Activated naive CD4-positive, alpha-beta T cell treated with anti-CD3 and anti-CD28 coated beads, Interleukin-2, amount 50 U/mL, for 24 hours (primary cell): Measurements from ENCODE around the gene NUP153.
"Not testable (repeated sequence)": the region's sequence is repeated elsewhere in the genome, so short reads cannot be mapped to it uniquely, and the experiment has no call there.

Experiments
- H3K27ac Mint-ChIP-seq: one replicate; pipeline ENCODE4 v1.8.0; 2021; ENCODE audit warnings: mild to moderate bottlenecking, mixed read lengths
- H3K27me3 Mint-ChIP-seq: one replicate; pipeline ENCODE4 v1.8.0; 2021; ENCODE audit warnings: mixed read lengths
- H3K36me3 Mint-ChIP-seq: one replicate; pipeline ENCODE4 v1.8.0; 2021; ENCODE audit warnings: mixed read lengths
- H3K4me1 Mint-ChIP-seq: one replicate; pipeline ENCODE4 v1.8.0; 2021; ENCODE audit warnings: mixed read lengths
- H3K4me3 Mint-ChIP-seq: one replicate; pipeline ENCODE4 v1.8.0; 2021; ENCODE audit warnings: mild to moderate bottlenecking, mixed read lengths
- H3K9me3 Mint-ChIP-seq: one replicate; pipeline ENCODE4 v1.8.0; 2021; ENCODE audit warnings: mixed read lengths

Gene NUP153

GRCh38 chr6:17612048-17612447, 94.7 kb downstream of the NUP153 start:
- Mint-ChIP-seq H3K36me3 (peaks cover 7% of the 10 kb centered on the region), H3K27ac (peak overlapping the region; percentile 76)

GRCh38 chr6:17610835-17611234, 95.9 kb downstream of the NUP153 start:
- H3K4me3 Mint-ChIP-seq = no peak overlapping the region
- H3K4me1 Mint-ChIP-seq = peaks cover 5% of the 10 kb centered on the region
- no peaks in the 10 kb centered on the region for H3K27me3 Mint-ChIP-seq
- no peaks in the 10 kb centered on the region for H3K9me3 Mint-ChIP-seq
- peaks cover 6% of the 10 kb centered on the region for H3K36me3 Mint-ChIP-seq
- peak overlapping the region; percentile 41 for H3K27ac Mint-ChIP-seq

More at GRCh38 chr6:17612048-17612447, 94.7 kb downstream of the NUP153 start:
- Mint-ChIP-seq H3K4me1 (no peaks in the 10 kb centered on the region), H3K4me3 (no peak overlapping the region), H3K27me3 (no peaks in the 10 kb centered on the region), H3K9me3 (no peaks in the 10 kb centered on the region)

GRCh38 chr6:17606606-17607005, 100.1 kb downstream of the NUP153 start:
- Mint-ChIP-seq H3K36me3 (peaks cover 8% of the 10 kb centered on the region), H3K4me3 (no peak overlapping the region), H3K27ac (no peak overlapping the region), H3K4me1 (peaks cover 36% of the 10 kb centered on the region), H3K9me3 (no peaks in the 10 kb centered on the region), H3K27me3 (no peaks in the 10 kb centered on the region)

GRCh38 chr6:17602888-17603287, 103.8 kb downstream of the NUP153 start:
- no peaks in the 10 kb centered on the region for H3K9me3 Mint-ChIP-seq

GRCh38 chr6:17601386-17601703, 105.4 kb downstream of the NUP153 start:
- H3K27me3 Mint-ChIP-seq = no peaks in the 10 kb centered on the region
- peaks cover 6% of the 10 kb centered on the region for H3K36me3 Mint-ChIP-seq
- H3K9me3 Mint-ChIP-seq = no peaks in the 10 kb centered on the region
- peaks cover 43% of the 10 kb centered on the region for H3K4me1 Mint-ChIP-seq
- peak overlapping the region; percentile 94 for H3K4me3 Mint-ChIP-seq
- peak overlapping the region; percentile 68 for H3K27ac Mint-ChIP-seq

More at GRCh38 chr6:17602888-17603287, 103.8 kb downstream of the NUP153 start:
- Mint-ChIP-seq H3K4me3 (peak overlapping the region; percentile 26), H3K36me3 (peaks cover 6% of the 10 kb centered on the region), H3K27me3 (no peaks in the 10 kb centered on the region), H3K4me1 (peaks cover 46% of the 10 kb centered on the region), H3K27ac (peak overlapping the region; percentile 38)

GRCh38 chr6:17600527-17601385, 106.0 kb downstream of the NUP153 start:
- Mint-ChIP-seq H3K4me1 (peaks cover 42% of the 10 kb centered on the region), H3K9me3 (no peaks in the 10 kb centered on the region), H3K27ac (peak overlapping the region; percentile 68), H3K36me3 (peaks cover 6% of the 10 kb centered on the region), H3K27me3 (no peaks in the 10 kb centered on the region), H3K4me3 (peak overlapping the region; percentile 94)

GRCh38 chr6:17599877-17600526, 106.7 kb downstream of the NUP153 start, which contains the start of gene FAM8A1:
Gene FAM8A1, plus strand, starts transcription at chr6:17600302. Its CDS starts 108 bp downstream, at chr6:17600410.
- H3K27ac Mint-ChIP-seq = peak within 1 kb of the TSS; percentile 81
- no peaks in the 10 kb centered on the region for H3K9me3 Mint-ChIP-seq
- H3K27me3 Mint-ChIP-seq = no peaks in the 10 kb centered on the region
- peaks cover 42% of the 10 kb centered on the region for H3K4me1 Mint-ChIP-seq
- H3K4me3 Mint-ChIP-seq = peak within 1 kb of the TSS; percentile 94
- H3K36me3 Mint-ChIP-seq = peaks cover 6% of the 10 kb centered on the region

GRCh38 chr6:17596085-17596484, 110.6 kb downstream of the NUP153 start:
- Mint-ChIP-seq H3K4me3 (no peak overlapping the region), H3K27me3 (no peaks in the 10 kb centered on the region), H3K36me3 (no peaks in the 10 kb centered on the region), H3K27ac (no peak overlapping the region), H3K9me3 (no peaks in the 10 kb centered on the region), H3K4me1 (peaks cover 5% of the 10 kb centered on the region)

- H3K27me3 Mint-ChIP-seq = no peaks in the 10 kb centered on the region
- no peak overlapping the region for H3K4me3 Mint-ChIP-seq
- H3K27ac Mint-ChIP-seq = no peak overlapping the region
- no peaks in the 10 kb centered on the region for H3K36me3 Mint-ChIP-seq
- H3K4me1 Mint-ChIP-seq = peaks cover 17% of the 10 kb centered on the region
- no peaks in the 10 kb centered on the region for H3K9me3 Mint-ChIP-seq
These were observed 113.5 kb downstream of the NUP153 start for GRCh38 chr6:17593246-17593645.

- Mint-ChIP-seq H3K4me3 (no peak overlapping the region), H3K27me3 (no peaks in the 10 kb centered on the region), H3K4me1 (peaks cover 17% of the 10 kb centered on the region), H3K27ac (no peak overlapping the region), H3K36me3 (no peaks in the 10 kb centered on the region), H3K9me3 (no peaks in the 10 kb centered on the region)
These were observed 115.4 kb downstream of the NUP153 start for GRCh38 chr6:17591287-17591686.

GRCh38 chr6:17589406-17590096, 117.2 kb downstream of the NUP153 start:
- no peaks in the 10 kb centered on the region for H3K36me3 Mint-ChIP-seq
- peaks cover 17% of the 10 kb centered on the region for H3K4me1 Mint-ChIP-seq
- H3K9me3 Mint-ChIP-seq = no peaks in the 10 kb centered on the region
- no peaks in the 10 kb centered on the region for H3K27me3 Mint-ChIP-seq
- no peak overlapping the region for H3K27ac Mint-ChIP-seq
- H3K4me3 Mint-ChIP-seq = no peak overlapping the region

- H3K27me3 Mint-ChIP-seq = no peaks in the 10 kb centered on the region
- no peaks in the 10 kb centered on the region for H3K36me3 Mint-ChIP-seq
- no peak overlapping the region for H3K4me3 Mint-ChIP-seq
- no peaks in the 10 kb centered on the region for H3K9me3 Mint-ChIP-seq
- H3K4me1 Mint-ChIP-seq = peaks cover 27% of the 10 kb centered on the region
- H3K27ac Mint-ChIP-seq = no peak overlapping the region
These were observed 118.7 kb downstream of the NUP153 start for GRCh38 chr6:17588011-17588410.

- H3K9me3 Mint-ChIP-seq, H3K4me3 Mint-ChIP-seq, H3K36me3 Mint-ChIP-seq, H3K27ac Mint-ChIP-seq, H3K27me3 Mint-ChIP-seq: not testable (repeated sequence)
- peaks cover 28% of the 10 kb centered on the region for H3K4me1 Mint-ChIP-seq
These were observed 120.1 kb downstream of the NUP153 start for GRCh38 chr6:17586623-17587022.

GRCh38 chr6:17585766-17586490, 120.8 kb downstream of the NUP153 start:
- Mint-ChIP-seq H3K9me3 (no peaks in the 10 kb centered on the region), H3K27ac (no peak overlapping the region), H3K4me1 (peaks cover 28% of the 10 kb centered on the region), H3K27me3 (peaks cover 3% of the 10 kb centered on the region), H3K36me3 (no peaks in the 10 kb centered on the region), H3K4me3 (no peak overlapping the region)

- Mint-ChIP-seq H3K9me3 (no peaks in the 10 kb centered on the region), H3K27me3 (peaks cover 3% of the 10 kb centered on the region), H3K4me1 (peaks cover 16% of the 10 kb centered on the region), H3K27ac (no peak overlapping the region), H3K4me3 (no peak overlapping the region), H3K36me3 (no peaks in the 10 kb centered on the region)
These were observed 122.4 kb downstream of the NUP153 start for GRCh38 chr6:17584241-17584803.
